ENCODE measurements around the gene GSTA4.

Gene GSTA4

GRCh38 chr6:53015486-53015885 lies 20.4 kb upstream of the GSTA4 start:
- TF ChIP-seq OSR1 (CRISPR knock-in tag; IDR thresholded peaks at IDR 0.05) (no peak), ZFP3 (CRISPR knock-in tag; IDR thresholded peaks at IDR 0.05) (no peak), TCF4 (CRISPR knock-in tag; IDR thresholded peaks at IDR 0.05; ENCODE audit: borderline replicate concordance) (no peak), TOX (CRISPR knock-in tag; IDR thresholded peaks at IDR 0.05; ENCODE audit: borderline replicate concordance) (no peak), ISL1 (CRISPR knock-in tag; IDR thresholded peaks at IDR 0.05) (no peak), RARB (CRISPR knock-in tag; IDR thresholded peaks at IDR 0.05) (no peak), ARNTL (CRISPR knock-in tag; IDR thresholded peaks at IDR 0.05; ENCODE audit: borderline replicate concordance, low read depth) (no peak)
- no peak for ATAC-seq

- TF ChIP-seq GLIS3 (CRISPR knock-in tag; IDR thresholded peaks at IDR 0.05) (no peak), TSHZ2 (CRISPR knock-in tag; IDR thresholded peaks at IDR 0.05) (no peak), ZFP3 (CRISPR knock-in tag; IDR thresholded peaks at IDR 0.05) (no peak), BACH2 (CRISPR knock-in tag; IDR thresholded peaks at IDR 0.05; ENCODE audit: borderline replicate concordance) (no peak), CREB5 (CRISPR knock-in tag; IDR thresholded peaks at IDR 0.05; ENCODE audit: low read depth) (no peak), PATZ1 (CRISPR knock-in tag; IDR thresholded peaks at IDR 0.05; ENCODE audit: borderline replicate concordance) (no peak), ZFP30 (CRISPR knock-in tag; IDR thresholded peaks at IDR 0.05) (no peak), ARNTL (CRISPR knock-in tag; IDR thresholded peaks at IDR 0.05; ENCODE audit: borderline replicate concordance, low read depth) (no peak), POU6F1 (CRISPR knock-in tag; IDR thresholded peaks at IDR 0.05; ENCODE audit: borderline replicate concordance, low read depth) (no peak), OSR1 (CRISPR knock-in tag; IDR thresholded peaks at IDR 0.05) (no peak), ISL1 (CRISPR knock-in tag; IDR thresholded peaks at IDR 0.05) (no peak), ZC3H10 (CRISPR knock-in tag; IDR thresholded peaks at IDR 0.05) (no peak), ESRRG (CRISPR knock-in tag; IDR thresholded peaks at IDR 0.05) (no peak), RARB (CRISPR knock-in tag; IDR thresholded peaks at IDR 0.05) (no peak), ZNF8 (CRISPR knock-in tag; IDR thresholded peaks at IDR 0.05) (no peak), ZNF70 (CRISPR knock-in tag; IDR thresholded peaks at IDR 0.05) (no peak)
- ATAC-seq = no peak
Measured at GRCh38 chr6:53014744-53015143, 19.7 kb upstream of the GSTA4 start.

- no peak for TF ChIP-seq PATZ1 (CRISPR knock-in tag; IDR thresholded peaks at IDR 0.05; ENCODE audit: borderline replicate concordance)
- TF ChIP-seq TOX (CRISPR knock-in tag; IDR thresholded peaks at IDR 0.05; ENCODE audit: borderline replicate concordance) = no peak
- TF ChIP-seq TCF4 (CRISPR knock-in tag; IDR thresholded peaks at IDR 0.05; ENCODE audit: borderline replicate concordance) = no peak
- ATAC-seq = no peak
Measured at GRCh38 chr6:53014063-53014462, 19.0 kb upstream of the GSTA4 start.

GRCh38 chr6:53011979-53012378 lies 16.9 kb upstream of the GSTA4 start:
- no peak for ATAC-seq
- TF ChIP-seq TSHZ2 (CRISPR knock-in tag; IDR thresholded peaks at IDR 0.05) = no peak
- TF ChIP-seq ZNF70 (CRISPR knock-in tag; IDR thresholded peaks at IDR 0.05) = no peak
- TF ChIP-seq BACH2 (CRISPR knock-in tag; IDR thresholded peaks at IDR 0.05; ENCODE audit: borderline replicate concordance) = no peak
- no peak for TF ChIP-seq OSR1 (CRISPR knock-in tag; IDR thresholded peaks at IDR 0.05)
- TF ChIP-seq ZNF565 (CRISPR knock-in tag; conservative IDR thresholded peaks at IDR 0.05; ENCODE audit: low read depth) = no peak
- no peak for TF ChIP-seq ZC3H10 (CRISPR knock-in tag; IDR thresholded peaks at IDR 0.05)
- no peak for TF ChIP-seq POU6F1 (CRISPR knock-in tag; IDR thresholded peaks at IDR 0.05; ENCODE audit: borderline replicate concordance, low read depth)
- no peak for TF ChIP-seq ESRRG (CRISPR knock-in tag; IDR thresholded peaks at IDR 0.05)

Data from SK-N-SH treated with all-trans-retinoic acid at 6 μM for 48 hours (cell line).